Activated naive CD8-positive, alpha-beta T cell treated with anti-CD3 and anti-CD28 coated beads, Interleukin-2, amount 50 U/mL, for 16 hours (primary cell): ENCODE measurements around the gene RANBP10.
A peak's percentile ranks its signal among the peaks of the same experiment; 100 is the strongest.
"Not testable (repeated sequence)": the region's sequence is repeated elsewhere in the genome, so short reads cannot be mapped to it uniquely, and the experiment has no call there.

Experiments
- DNase-seq: peaks from one replicate; pipeline ENCODE4 v3.0.0-alpha.2; 2020; ENCODE audit warnings: low read depth, low spot score

The RANBP10 gene

DNA sequence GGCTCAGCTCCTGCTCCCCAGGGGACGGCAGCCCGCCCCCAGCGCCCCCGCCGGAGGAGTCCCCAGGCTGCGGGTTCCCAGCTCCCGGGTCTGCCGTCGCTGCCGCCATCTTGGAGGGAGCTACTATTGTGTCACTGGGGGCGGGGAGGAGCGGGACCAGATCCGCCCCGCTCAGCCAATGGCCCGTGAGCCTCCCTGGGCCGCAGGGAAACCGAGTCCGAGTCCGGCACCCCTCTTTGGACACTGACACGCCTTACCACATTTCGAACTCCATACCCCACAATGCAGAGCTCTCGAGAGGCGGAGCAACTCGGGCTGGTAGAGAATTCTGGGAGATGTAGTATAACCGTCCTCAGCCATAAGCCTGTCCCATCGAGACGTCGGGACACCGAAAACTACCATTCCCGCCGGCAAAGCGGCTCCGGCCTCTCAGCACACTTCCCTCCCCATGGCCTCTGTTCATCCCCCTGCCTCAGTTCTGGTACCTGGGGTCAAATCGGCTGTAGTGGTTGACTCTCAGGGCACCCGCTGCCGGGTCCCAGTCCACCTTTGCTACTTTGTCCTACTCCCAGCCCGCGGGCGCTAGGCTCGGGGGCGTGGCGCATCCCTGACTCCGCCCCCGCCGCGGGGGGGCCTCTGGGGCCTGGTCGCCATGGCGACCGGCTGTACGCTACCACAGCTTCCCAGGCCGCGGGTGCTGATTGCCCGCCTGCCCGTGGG, at the start of gene RANBP10, which contains the start of gene TSNAXIP1:
TSS of gene RANBP10 (minus strand) at position 133 of the 720 bp plus-strand sequence. CDS start at position 109, 24 bp downstream.
TSS of gene TSNAXIP1 (plus strand) at position 462 of the 720 bp plus-strand sequence. CDS start 261 bp downstream, outside the sequence.
- peak; percentile 92 for DNase-seq

GRCh38 chr16:67855789-67856188, 49.4 kb upstream of the RANBP10 start:
- no peak for DNase-seq

GRCh38 chr16:67853670-67854069, 47.3 kb upstream of the RANBP10 start:
- no peak for DNase-seq

- DNase-seq: no peak
These were observed 41.8 kb upstream of the RANBP10 start for GRCh38 chr16:67848118-67848517.

- DNase-seq: no peak
These were observed 40.9 kb upstream of the RANBP10 start, which contains the start of gene CENPT for GRCh38 chr16:67847064-67847861. Gene CENPT, minus strand, starts transcription at chr16:67847693. Its CDS starts 13,834 bp downstream, at chr16:67833859.

GRCh38 chr16:67846320-67847063, 40.1 kb upstream of the RANBP10 start, which contains the start of gene NUTF2:
Gene NUTF2, plus strand, starts transcription at chr16:67846933. Its CDS starts 18,198 bp downstream, at chr16:67865131.
- peak; percentile 93 for DNase-seq

- DNase-seq: no peak
These were observed 39.6 kb upstream of the RANBP10 start for GRCh38 chr16:67846063-67846319.

DNA sequence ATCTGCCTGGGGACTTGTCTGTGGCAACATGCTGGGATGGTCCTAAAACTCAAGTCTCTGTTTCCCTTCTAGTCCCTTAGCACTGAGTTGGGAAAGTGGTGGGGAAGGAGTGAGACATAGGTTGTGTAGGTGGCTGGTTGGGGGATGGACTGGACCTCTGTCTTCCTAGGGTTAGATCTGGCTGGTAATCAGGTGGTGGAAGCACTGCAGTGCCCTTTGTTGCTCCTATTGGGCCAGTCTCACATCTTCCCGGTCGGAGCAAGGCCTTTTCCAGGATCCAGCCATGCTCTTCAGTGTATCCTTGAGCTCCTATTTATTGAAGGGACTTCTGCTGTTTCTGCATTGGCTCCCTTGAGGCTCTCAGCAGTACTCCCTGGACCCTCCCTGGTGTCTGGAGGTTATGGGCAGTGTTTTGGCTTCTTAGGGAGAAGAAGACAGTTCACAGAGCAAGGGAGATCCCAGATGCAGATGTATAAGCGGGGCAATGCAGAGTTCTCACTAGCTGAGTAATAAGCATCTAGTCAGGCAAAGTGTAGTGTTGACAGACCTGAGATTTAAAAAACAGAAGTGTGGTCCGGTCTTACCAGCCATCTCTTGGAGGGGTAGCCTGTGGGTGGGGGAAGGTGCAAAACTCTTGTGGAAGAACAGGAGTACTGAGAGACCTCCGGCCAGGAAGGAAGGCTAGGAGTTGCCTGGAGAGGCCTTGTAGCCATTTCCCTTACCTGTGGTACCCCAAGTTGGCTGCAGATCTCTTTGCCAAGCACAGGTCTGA, 39.1 kb upstream of the RANBP10 start:
- no peak for DNase-seq

- no peak for DNase-seq
These were observed 38.1 kb upstream of the RANBP10 start for GRCh38 chr16:67844497-67844896.

GRCh38 chr16:67843343-67843765, 37.0 kb upstream of the RANBP10 start:
- DNase-seq: no peak

DNA sequence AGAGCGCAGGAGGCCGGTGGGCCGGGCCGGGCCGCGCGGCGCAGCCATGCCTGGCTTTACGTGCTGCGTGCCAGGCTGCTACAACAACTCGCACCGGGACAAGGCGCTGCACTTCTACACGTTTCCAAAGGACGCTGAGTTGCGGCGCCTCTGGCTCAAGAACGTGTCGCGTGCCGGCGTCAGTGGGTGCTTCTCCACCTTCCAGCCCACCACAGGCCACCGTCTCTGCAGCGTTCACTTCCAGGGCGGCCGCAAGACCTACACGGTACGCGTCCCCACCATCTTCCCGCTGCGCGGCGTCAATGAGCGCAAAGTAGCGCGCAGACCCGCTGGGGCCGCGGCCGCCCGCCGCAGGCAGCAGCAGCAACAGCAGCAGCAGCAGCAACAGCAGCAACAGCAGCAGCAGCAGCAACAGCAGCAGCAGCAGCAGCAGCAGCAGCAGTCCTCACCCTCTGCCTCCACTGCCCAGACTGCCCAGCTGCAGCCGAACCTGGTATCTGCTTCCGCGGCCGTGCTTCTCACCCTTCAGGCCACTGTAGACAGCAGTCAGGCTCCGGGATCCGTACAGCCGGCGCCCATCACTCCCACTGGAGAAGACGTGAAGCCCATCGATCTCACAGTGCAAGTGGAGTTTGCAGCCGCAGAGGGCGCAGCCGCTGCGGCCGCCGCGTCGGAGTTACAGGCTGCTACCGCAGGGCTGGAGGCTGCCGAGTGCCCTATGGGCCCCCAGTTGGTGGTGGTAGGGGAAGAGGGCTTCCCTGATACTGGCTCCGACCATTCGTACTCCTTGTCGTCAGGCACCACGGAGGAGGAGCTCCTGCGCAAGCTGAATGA, 36.4 kb upstream of the RANBP10 start:
- peak; percentile 14 for DNase-seq

DNA sequence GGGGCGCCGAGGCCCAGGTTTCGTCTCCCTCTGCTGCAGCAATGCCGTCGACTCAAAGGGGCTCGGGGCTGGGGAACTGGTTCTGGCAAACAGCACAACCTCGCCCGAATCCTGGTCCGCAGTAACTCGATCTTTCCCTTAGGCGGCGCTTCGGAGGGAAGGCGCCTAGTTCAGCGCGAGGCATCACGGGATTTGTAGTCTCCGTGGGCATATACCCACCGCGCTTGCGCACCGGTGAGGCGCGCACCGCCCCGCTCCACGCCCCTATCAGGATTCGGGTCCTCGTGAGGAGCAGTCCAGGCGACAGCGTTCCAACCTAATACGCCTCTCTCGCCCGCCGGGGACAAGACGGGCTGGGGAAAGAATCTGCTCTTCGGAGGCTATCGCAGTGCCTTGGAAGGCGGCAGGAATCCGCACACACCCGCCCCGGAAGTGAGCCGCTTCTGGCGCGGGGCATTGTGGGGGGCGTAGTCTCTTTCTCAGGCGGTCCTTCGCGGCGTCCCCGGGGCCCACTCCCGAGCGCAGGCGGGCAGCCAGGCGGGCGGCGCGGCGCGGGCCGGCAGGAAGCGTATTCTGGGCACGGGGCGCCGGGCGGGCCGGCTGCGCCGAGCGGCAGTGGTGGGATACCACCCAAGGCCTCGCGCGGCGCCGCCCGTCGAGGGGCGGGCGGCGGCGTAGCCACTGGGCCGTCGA, 35.6 kb upstream of the RANBP10 start, which contains the start of gene THAP11:
TSS of gene THAP11 (plus strand) at position 505 of the 693 bp plus-strand sequence. CDS start 235 bp downstream, outside the sequence.
- peak; percentile 81 for DNase-seq

- no peak for DNase-seq
These were observed 34.9 kb upstream of the RANBP10 start for GRCh38 chr16:67841198-67841815.

GRCh38 chr16:67837811-67838210, 31.5 kb upstream of the RANBP10 start:
- no peak for DNase-seq

DNA sequence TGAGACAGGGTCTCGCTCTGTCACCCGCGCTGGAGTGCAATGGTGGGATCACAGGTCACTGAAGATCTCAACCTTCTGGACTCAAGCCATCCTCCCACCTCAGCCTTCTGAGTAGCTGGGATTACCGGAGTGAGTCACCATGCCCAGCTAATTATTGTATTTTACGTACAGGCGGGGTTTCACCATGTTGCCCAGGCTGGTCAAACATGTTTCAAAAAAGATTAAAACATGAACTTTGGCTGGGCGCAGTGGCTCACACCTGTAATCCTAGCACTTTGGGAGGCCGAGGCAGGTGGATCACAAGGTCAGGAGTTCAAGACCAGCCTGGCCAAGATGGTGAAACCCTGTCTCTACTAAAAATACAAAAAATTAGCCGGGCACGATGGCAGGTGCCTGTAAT, 30.8 kb upstream of the RANBP10 start:
- DNase-seq: not testable (repeated sequence)

DNA sequence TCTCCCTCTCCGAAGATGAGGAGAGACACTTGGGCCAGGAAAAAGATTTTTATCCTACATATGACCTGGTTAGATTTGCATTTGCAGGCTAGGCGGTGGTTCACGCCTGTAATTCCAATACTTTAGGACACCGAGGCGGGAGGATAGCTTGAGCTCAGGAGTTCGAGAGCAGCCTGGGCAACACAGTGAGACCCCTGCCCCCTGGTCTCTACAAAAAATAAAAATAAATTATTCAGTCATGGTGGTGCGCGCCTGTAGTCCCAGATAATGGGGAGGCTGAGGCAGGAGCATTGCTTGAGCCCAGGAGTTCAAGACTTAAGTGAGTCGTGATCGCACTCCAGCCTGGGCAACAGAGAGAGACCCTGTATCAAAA, 27.9 kb upstream of the RANBP10 start:
- DNase-seq: no peak

DNA sequence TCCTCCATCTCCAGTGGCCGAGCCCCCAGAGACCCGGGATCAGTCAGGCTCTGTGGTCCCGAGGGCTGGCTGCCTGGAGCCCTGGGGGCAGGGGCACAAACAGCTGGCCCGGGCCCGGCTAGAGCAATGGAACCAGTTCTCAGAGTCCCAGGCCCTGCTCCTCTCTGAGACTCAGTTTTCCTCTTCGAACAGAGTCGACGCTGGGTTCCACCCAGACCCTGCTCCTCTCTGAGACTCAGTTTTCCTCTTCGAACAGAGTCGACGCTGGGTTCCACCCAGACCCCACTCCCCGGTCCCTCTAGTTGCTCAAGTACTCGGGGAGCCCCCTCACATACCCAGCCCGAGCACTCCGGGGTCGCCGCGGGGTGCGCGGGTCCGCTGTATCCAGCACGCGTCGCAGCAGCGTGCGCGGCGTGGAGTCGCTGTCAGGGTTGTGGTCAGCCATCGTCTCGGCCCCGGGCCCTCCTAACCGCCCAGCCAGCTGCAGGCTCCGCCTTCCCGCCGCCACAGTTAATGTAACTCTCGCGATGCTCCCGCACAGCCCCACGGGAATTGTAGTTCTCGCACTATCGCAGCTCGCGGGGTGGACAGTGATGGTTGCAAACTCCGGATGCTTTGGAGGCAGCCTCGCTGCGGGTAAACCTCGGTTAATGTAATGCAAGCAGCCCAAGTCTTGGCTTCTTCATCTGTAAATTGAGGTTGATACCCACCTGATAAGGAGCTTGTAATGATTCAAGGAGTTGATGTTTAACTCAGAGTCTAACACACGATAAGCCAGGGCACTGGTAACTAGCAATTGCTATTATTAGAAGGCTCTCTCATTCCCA, 27.3 kb upstream of the RANBP10 start:
- peak; percentile 83 for DNase-seq

DNA sequence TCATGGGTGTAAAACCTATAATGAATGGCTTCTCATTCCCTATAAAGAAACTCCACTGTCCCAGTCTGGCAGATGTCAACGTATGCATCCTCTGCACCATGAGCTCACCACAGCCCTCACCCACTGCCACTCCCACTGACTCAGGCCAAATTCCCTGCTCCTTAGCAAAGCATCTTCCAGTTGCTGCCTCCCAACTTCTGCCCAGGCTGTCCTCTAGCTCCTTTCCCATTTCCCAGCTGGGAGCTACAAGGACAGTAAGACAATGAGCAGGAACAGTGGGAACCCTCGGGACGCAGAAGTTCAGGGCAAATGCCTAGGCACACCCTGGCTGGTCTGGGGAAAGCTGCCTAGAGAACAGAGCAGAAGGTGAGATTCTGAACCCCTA, 26.7 kb upstream of the RANBP10 start:
- no peak for DNase-seq
